Measurements from ENCODE around the gene ARHGAP24.

ARHGAP24 gene

DNA sequence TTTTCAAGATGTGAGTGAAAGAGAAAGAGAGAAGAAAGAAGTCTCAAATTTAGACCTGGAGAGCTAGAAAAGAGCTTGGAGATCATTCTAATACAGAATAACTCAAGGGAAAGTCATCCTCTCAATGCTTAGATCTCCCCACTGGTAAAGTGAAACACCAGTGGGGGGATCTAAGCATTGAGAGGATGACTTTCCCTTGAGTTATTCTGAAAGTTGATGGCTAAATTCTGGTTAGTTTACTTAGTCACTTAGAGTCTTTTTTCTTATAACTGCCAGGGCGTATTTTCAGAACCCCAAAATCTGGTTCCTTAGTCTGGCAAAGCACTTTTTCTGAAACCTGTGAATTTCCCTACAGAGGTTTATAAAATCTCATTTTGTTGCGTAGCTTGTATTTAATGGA lies 198.6 kb downstream of the ARHGAP24 start:
- in situ Hi-C loops (cut with HindIII; ENCODE audit: low pct_ligation_motif_present, low pct_unique_long_range_greater_than_20kb, low sequenced_read_pairs): no loop called here
- DNase-seq: no peak

DNA sequence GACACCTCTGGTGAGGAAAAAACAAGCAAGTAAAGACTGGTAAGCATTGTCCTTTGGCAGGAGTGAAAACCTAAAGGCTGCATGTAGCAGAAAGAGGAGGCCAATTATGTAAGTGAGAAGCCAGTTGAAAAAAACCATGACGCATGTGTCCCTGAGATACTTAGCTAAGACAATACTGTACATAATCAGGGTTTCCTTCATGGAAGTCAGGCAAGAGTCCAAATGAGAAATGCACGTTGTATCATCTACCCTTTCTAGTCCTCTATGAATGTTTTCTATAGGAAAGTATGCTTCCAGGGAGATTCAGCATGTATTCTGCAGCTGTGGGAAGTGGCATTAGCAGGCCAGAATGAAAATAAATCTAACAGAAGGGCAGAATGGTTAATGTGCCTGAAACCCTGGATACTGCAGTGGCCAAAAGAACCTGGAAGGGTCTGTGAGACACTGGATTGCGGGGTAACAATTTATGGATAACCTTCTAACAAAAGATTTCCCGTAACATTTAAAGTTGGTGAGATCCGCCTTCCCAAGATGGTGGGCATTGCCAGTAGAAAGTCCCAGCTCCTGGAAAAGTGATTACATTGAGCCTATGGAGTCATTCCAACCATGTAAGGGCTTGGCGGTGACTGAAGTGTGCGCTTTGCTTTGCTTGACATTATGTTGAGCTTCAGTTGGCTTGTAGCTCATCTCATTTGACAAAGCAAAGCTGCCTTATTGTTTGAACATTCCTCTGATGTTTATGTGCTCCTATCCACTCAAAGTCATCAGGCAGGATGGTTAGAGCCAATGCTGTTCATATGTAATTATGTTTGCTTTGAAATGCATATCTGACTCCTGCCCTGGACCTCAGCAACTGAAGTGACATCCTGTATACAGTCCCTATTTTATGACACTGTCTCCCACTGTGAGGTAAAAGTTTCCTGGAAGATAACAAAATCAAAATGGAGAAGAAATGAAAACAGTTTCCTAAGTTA lies 200.4 kb downstream of the ARHGAP24 start:
- no peak for DNase-seq
- in situ Hi-C loops (cut with HindIII; ENCODE audit: low pct_ligation_motif_present, low pct_unique_long_range_greater_than_20kb, low sequenced_read_pairs): no loop called here

DNA sequence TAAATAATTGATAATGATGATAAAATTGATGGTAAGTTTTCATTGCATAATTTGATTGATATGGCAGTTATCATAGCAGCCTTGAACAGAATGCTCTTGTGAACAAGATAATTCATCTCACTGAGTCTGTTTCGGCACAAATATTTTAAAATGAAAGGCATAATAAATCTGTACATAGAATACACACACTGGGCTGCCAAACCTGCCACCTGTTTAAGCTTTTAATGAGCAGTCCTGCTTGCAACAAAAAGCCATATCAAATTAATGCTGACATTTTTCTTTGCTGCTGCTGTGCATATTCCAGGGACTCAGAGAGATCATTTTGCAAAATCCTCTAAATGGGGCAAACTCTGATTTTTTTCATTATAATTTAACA lies 201.1 kb downstream of the ARHGAP24 start:
- in situ Hi-C loops (cut with HindIII; ENCODE audit: low pct_ligation_motif_present, low pct_unique_long_range_greater_than_20kb, low sequenced_read_pairs): no loop called here
- no peak for DNase-seq

DNA sequence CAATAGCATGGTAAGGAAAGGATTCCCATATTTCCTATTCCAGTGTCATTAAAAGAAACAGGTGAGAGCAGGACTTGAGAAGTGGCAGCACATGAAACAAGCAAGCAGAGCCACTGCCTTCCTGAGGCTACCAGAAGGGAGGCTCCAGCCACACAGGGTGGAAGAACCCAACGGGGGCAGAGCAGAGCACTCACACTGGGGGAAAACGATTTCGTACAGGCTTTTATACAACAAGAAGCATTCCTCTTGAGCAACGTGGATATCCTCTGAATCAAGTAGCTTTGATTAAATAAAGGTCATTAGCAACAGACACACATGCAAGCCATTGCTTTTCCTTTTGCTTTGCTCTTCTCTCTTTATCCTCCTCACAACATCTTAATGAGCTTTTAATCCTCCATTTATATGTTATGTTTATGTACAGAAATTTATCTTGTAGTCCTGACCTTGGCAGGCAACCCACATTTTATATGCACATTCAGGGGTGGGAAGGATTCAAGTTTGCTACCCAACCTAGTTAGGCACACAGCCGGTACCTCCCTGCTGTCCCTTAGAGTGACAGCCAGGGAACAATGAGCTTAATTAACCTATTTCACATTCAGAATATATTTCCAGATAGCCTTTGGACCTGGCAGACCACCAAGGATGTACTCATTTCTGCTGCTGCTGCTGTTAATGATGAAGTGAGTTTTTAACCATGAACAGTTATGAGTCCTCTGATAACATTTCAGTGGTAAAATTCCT lies 202.1 kb downstream of the ARHGAP24 start:
- DNase-seq: no peak
- in situ Hi-C loops (cut with HindIII; ENCODE audit: low pct_ligation_motif_present, low pct_unique_long_range_greater_than_20kb, low sequenced_read_pairs): no loop called here

DNA sequence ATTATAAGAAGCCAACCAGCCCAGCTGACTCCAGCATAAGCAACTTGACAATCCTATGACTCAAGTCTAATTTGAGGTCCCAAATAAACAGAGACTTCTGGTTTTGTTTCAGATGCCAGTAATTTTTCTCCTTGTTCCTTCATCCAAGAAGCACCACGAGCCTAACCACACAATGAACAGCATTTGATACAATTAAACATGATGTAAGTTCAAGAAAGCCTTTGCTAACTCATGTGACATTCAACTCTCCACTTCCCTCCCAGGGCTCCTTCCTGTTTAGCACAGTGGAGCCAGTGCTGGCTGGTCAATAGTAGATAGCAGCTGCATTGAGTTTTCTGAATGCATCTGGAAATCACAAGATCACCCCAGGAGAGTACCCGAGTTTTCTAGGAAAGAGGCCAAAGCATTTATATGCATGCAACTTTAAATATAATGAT lies 206.3 kb downstream of the ARHGAP24 start:
- no peak for DNase-seq
- in situ Hi-C loops (cut with HindIII; ENCODE audit: low pct_ligation_motif_present, low pct_unique_long_range_greater_than_20kb, low sequenced_read_pairs): no loop called here

DNA sequence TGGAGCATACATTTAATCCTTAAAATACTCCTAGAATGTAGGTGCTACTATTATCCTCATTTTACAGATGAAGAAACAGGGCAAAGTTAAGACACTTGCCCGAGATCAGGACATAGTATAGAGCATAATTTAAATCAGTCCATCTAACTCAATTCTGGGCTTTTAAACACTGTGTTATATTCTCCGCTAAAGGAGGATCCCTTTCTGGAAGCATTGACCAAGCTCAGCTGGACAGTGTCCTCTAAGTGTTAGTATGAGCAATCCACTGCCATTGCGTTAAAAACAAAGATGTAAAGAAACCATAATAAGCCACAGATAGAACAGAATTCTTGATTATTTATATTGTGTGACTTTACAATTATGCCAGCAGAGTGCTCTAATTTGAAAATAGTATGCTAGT lies 207.0 kb downstream of the ARHGAP24 start:
- in situ Hi-C loops (cut with HindIII; ENCODE audit: low pct_ligation_motif_present, low pct_unique_long_range_greater_than_20kb, low sequenced_read_pairs): no loop called here

DNA sequence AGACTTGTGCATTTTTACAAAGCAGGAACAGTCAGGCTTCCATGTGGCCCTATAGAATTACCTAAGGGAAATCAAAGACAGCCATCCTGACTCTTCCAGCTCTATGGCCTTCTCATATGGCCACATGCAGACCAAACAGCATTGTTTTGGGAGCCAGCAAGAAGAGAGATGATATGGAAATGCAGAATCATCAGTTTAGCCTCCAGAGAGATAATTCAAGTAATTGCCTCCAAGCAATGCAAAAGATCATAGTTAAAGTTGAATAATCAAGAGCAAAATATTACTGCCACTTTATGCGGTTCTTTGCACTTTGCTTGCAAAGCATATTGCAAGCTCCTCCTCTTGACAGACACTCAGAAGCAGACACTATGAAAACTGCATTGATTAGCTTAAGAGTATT lies 207.4 kb downstream of the ARHGAP24 start:
- in situ Hi-C loops (cut with HindIII; ENCODE audit: low pct_ligation_motif_present, low pct_unique_long_range_greater_than_20kb, low sequenced_read_pairs): no loop called here
- DNase-seq: no peak

More for the DNA sequence above, 207.0 kb downstream of the ARHGAP24 start:
- no peak for DNase-seq

DNA sequence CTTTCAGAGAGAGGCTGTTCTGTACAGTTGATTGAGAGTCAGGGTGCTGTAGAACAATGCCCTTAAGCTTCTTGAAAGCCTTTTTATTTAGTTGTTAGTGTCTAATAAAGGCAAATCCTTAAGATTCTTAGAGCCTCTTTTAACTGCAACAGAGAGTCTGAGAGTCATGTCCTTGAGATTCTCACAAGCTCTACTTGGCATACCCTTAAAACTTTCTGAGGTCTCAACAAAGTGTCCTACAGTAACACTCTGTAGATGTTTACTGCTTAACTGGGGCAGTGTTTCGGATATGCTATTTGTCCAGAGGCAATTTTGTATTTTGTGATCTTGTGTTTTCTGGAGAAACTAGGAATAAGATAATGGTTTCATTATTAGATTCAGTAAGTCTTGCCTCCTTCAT lies 209.7 kb downstream of the ARHGAP24 start:
- no peak for DNase-seq
- in situ Hi-C loops (cut with HindIII; ENCODE audit: low pct_ligation_motif_present, low pct_unique_long_range_greater_than_20kb, low sequenced_read_pairs): no loop called here

DNA sequence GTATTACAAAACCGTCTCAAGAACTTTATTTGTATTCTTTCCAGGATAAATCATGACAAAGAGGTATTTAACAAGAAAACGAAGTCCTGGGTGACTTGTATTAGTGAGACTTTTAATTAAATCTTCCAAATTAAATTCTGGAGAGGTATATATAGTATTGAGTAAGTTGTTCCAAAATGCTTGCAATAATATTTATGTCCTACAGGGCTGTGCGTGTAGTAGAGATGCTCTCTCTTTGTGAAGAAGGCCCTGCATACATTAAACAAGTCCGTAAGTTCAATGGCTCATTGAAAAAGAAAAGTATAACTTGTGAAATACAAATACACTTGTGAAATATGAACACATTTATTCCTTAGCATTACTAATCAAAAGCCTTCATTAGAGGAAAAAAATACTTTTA lies 211.4 kb downstream of the ARHGAP24 start:
- no peak for DNase-seq
- in situ Hi-C loops (cut with HindIII; ENCODE audit: low pct_ligation_motif_present, low pct_unique_long_range_greater_than_20kb, low sequenced_read_pairs): no loop called here

DNA sequence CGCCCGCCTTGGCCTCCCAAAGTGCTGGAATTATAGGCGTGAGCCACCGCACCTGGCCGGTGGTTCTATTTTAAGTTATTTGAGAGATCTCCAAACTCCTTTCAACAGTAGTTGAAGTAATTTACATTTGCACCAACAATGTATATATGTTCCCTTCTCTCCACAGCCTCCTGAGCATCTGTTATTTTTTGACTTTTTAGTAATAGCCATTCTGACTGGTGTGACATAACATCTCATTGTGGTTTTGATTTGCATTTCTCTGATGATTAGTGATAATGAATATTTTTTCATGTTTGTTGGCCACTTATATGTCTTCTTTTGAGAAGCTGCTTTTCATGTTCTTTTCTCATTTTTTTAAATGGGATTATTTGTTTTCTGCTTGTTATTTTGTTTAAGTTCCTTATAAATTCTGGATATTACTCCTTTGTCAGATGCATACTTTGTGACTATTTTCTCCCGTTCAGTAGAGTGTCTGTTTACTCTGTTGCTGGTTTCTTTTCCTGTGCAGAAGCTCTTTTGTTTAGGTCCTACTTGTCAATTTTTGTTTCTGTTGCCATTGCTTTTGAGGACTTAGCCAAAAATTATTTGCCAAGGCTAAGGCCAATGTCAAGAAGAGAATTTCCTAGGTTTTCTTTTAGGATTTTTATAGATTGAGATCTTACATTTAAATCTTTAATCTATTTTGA lies 213.2 kb downstream of the ARHGAP24 start:
- in situ Hi-C loops (cut with HindIII; ENCODE audit: low pct_ligation_motif_present, low pct_unique_long_range_greater_than_20kb, low sequenced_read_pairs): no loop called here
- no peak for DNase-seq

DNA sequence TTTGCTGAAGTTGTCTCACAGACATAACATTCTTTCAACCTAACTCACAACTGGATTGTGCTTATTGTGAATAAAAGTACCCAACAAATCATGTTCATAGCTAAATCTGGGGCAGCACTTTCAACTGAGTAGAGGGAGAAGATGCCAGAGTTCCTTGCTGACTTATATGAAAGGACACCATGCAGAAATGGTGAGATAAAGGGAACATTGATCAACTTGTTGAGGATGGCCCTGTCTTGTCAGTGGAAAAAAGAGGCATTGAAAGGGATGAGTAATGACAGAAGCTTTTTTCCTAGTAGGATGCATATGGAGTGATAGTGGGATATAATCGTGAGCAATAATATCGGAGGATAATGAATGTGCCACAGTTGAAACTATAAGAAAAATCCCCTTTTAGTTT lies 221.7 kb downstream of the ARHGAP24 start:
- in situ Hi-C loops (cut with HindIII; ENCODE audit: low pct_ligation_motif_present, low pct_unique_long_range_greater_than_20kb, low sequenced_read_pairs): no loop called here
- no peak for DNase-seq

DNA sequence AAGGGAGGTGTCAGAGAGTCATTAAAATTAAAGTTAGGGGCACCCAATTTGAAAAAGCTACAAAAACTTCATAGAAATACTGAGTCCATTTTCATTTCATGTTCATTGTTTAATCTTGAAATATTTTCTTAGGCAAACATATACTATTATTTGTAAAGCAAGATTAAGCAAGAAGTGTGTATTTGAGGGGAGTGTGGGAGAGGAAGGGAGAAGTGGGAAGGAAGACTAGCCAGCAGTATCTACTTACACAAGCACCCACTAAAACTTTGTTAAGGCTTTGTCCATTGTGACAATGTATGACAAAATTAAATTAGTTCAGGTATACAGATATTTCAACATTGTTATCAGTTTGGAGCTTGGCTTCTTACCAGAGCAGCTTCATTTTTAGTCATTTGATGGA lies 222.9 kb downstream of the ARHGAP24 start:
- in situ Hi-C loops (cut with HindIII; ENCODE audit: low pct_ligation_motif_present, low pct_unique_long_range_greater_than_20kb, low sequenced_read_pairs): no loop called here
- no peak for DNase-seq

DNA sequence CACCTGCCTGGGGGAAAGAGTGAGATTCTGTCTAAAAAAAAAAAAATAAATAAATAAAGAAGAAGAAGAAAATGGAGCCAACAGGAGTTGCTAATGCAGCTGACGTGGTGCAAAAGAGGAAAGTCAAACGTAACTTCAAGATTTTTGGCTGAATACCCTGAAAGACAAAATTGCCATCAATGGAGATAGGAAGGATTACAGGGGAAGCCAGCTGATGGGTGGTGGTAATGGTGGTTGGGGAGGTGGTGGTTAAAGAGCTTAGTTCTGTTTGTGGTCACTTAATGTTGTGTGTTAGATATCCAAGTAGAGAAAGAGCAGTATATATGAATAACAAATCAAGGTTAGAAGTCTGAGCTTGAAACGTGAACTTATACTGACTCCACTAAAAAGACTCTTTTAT lies 225.4 kb downstream of the ARHGAP24 start:
- in situ Hi-C loops (cut with HindIII; ENCODE audit: low pct_ligation_motif_present, low pct_unique_long_range_greater_than_20kb, low sequenced_read_pairs): no loop called here
- no peak for DNase-seq

DNA sequence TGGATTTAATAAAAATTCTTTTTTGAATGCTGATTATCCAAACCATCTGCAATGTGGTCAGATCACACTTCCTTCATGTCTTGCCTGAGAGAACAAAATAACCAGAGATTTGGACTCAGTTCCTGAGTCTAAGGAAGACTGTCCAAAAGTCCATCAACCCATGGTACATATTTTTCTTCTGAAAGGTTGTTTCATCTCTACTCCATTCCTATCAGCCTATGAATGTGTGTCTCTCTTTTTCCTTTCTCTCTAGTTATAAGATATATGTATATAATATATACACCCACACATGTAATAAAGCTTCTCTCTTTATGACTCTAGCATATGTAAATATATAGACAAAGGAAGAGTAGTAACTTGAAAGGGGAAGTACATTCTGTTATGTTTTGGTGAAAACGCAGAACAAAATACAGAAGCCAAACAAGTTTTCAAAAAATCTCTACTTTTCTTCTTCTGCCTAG lies 226.9 kb downstream of the ARHGAP24 start:
- in situ Hi-C loops (cut with HindIII; ENCODE audit: low pct_ligation_motif_present, low pct_unique_long_range_greater_than_20kb, low sequenced_read_pairs): no loop called here
- no peak for DNase-seq

DNA sequence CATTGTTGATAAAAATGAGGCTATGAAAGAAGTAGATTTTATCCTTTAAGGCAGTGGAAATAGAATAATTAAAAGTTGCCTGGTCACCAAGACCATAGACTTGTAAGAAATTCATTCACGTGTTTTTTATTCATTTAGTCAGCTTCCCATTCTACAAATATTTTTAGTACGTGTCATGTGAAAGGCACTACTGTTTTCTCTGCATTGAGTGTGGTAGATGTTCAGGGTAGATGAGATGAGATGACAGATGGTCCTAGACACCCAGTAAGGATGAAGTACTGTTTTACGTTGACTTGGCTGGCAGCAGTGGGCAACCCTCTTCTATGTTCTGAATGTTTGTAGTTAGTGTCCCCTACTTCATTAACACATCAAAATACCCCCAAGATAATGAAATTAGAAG lies 228.1 kb downstream of the ARHGAP24 start:
- in situ Hi-C loops (cut with HindIII; ENCODE audit: low pct_ligation_motif_present, low pct_unique_long_range_greater_than_20kb, low sequenced_read_pairs): no loop called here
- no peak for DNase-seq

DNA sequence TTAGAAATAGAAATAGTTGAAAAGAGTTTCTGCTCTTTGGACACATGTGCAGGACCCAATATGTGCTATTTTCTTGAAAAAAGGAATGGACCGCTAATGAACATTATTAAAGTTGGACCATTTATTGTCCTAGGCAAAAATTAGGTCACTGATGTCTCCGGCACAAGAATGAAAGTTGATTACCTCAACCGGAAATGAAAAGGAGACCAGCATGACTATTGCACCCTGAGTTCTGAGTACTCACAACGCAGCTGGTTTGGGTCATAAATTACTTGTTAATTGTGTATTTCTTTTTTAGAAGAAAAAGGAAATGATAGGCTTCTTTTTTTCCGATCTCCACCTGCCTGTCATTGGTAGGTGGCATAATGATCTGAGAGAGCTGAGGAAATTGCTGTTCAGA lies 232.7 kb downstream of the ARHGAP24 start:
- in situ Hi-C loops (cut with HindIII; ENCODE audit: low pct_ligation_motif_present, low pct_unique_long_range_greater_than_20kb, low sequenced_read_pairs): no loop called here
- DNase-seq: no peak

DNA sequence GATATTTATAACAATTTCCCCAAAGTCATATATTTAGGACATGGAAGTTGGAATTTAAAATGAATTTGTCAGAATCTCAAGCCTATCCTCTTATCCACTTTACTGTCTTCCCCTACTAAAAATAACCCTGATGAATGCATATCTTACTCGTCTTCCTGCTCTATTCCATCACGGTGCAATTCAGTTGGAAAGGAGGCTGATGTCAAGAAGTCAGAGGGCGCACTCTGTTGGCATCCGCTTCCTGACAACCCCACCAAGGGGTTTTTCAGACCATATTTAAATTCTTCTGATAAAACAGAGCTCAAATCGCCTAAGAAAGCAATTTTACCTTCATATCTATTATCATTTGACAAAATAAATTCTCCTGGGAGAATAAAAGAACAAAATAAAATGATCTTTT lies 233.5 kb downstream of the ARHGAP24 start:
- DNase-seq: no peak

DNA sequence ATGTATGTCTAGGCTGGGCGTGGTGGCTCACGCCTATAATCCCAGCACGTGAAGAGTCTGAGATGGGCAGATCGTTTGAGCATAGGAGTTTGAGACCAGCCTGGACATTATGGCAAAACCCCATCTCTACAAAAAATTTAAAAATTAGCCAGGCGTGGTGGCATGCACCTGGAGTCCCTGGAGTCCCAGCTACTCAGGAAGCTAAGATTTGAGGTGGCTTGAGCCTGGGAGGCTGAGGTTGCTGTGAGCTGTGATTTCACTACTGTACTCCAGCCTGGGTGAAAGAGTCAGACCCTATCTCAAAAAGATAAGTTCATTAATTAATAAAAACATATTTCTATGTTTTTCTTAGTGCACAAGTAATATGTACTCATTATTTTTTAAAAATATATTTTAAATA lies 238.1 kb downstream of the ARHGAP24 start:
- no peak for DNase-seq
- in situ Hi-C loops (cut with HindIII; ENCODE audit: low pct_ligation_motif_present, low pct_unique_long_range_greater_than_20kb, low sequenced_read_pairs): no loop called here

More for the DNA sequence above, 233.5 kb downstream of the ARHGAP24 start:
- in situ Hi-C loops (cut with HindIII; ENCODE audit: low pct_ligation_motif_present, low pct_unique_long_range_greater_than_20kb, low sequenced_read_pairs): no loop called here
